Right cardiac atrium (tissue), 5 donors: Measurements from ENCODE around the gene OAS1. TPM values are rescaled to one million over a fixed set of nuclear protein-coding genes. Genes with fewer than 3 reads are reported as not detected.
"Not testable (repeated sequence)": the region's sequence is repeated elsewhere in the genome, so short reads cannot be mapped to it uniquely, and the experiment has no call there.

Experiments
- ATAC-seq, 2 donors: fragments of 200-7000 bp; cut with Tn5 transposase; one replicate each; pipeline versions ENCODE4 v1.8.0 to v1.9.1; 2020; ENCODE audit warnings: moderate library complexity in 2 of 2, mild to moderate bottlenecking in 1 of 2
- DNase-seq, 3 donors: peaks; one replicate each; pipeline ENCODE4 v3.0.0-alpha.2; 2020
- H3K27ac ChIP-seq: one replicate; pipeline ENCODE4 v1.5.1; 2013; ENCODE audit warnings: mild to moderate bottlenecking, low read length, control low read depth, moderate library complexity
- H3K27me3 ChIP-seq: one replicate; pipeline ENCODE4 v1.6.1; 2013; ENCODE audit not compliant: control insufficient read depth, insufficient read depth
- H3K4me1 ChIP-seq: one replicate; pipeline ENCODE4 v1.6.1; 2013; ENCODE audit warnings: low read length; ENCODE audit not compliant: control insufficient read depth, insufficient read depth
- H3K4me3 ChIP-seq: one replicate; pipeline ENCODE4 v1.5.1; 2013; ENCODE audit warnings: low read length, control low read depth
- H3K9me3 ChIP-seq: one replicate; pipeline ENCODE4 v1.6.1; 2013; ENCODE audit warnings: low read length; ENCODE audit not compliant: control insufficient read depth
- WGBS: extraction: QIAGEN DNeasy Blood & Tissue Kit; methylation state at CpG from one replicate; pipeline ENCODE4 v1.1.7; 2013; 5-methylcytosine and 5-hydroxymethylcytosine counted together
- intact Hi-C, 4 donors: fragments of 100-400 bp; cut with DNase I; formaldehyde crosslinking; loops; one replicate each; pipeline versions ENCODE4 v1.11.0 to v1.14.0; 2022 to 2023
- polyA plus RNA-seq: library from polyadenylated mRNA; stranded (reverse); fragments of 200-250 nt; gene quantifications from one replicate; pipeline ENCODE4 v1.2.3, GENCODE V29; 2013
- total RNA-seq, 4 donors: library from RNA; stranded (reverse); fragmentation: NEBNext Ultra II Directional; extraction: Animal tissue kit (Norgen Biotek cat#: 25700); gene quantifications; one replicate each; pipeline ENCODE4 v1.2.1, GENCODE V29; 2021
- donor health status: healthy with polysubstance abuse.
- donor health status: DM: no; HTN: yes; CAD: no.
- donor health status: DM: no; HTN: no; CAD: no.
- donor health status: DM: no; HTN: yes; CAD: no; lungs with severe emphysema.
- donor health status: DM: yes; HTN: yes; CAD: no.

The OAS1 gene
- total and polyA plus RNA-seq, 5 donors = 5.2 to 16.2 (median 9.8) TPM

DNA sequence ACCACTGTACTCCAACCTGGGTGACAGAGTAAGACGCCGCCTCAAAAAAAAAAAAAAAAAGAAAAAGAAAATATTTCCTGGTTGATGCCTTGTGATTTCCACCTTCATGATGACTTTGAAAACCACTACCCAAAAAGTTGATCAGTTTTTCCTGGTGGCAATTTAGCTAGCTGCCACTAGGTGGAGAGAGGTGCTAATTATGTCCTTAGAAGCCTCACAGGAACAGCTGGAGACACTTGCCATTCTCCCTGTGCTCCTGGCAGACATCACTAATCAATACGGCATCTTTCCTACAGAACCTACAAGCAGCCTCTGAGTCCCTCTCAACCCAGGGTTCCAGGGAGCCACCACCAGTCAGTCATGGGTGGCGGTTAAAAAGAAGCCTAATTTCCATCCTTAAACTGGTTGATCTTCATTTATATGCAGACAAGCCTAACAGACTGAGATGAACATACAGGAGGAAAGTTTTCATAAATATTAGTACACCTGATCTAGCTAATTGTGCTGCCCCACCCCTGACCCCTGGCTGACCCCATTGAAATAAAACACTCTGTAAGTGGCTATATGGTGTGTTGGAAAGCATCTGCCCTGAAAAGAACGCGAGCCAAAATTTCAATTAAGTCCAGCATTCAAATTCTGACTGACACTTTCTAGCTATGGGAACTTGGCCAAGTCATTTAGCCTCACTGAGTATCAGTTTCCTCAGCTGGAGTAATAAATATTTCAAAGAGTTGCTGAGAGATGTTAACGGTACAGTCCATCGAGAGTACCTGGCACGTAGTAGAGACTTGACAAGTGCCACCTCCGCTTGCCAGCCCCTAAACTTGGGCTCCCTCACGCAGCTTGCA, 6.2 kb upstream of the OAS1 start:
- H3K9me3 ChIP-seq = no peaks in the 10 kb centered on the region
- ATAC-seq (peak in 1 of 2 donors; percentile 36), DNase-seq (no peak)
- no peaks in the 10 kb centered on the region for H3K27me3 ChIP-seq
- H3K27ac ChIP-seq = no peak overlapping the region
- H3K4me1 ChIP-seq = peaks cover 1% of the 10 kb centered on the region
- H3K4me3 ChIP-seq = no peak overlapping the region
- WGBS = 85% methylated on average over 11 of the region's 11 CpGs
- intact Hi-C loops = no loop called here

DNA sequence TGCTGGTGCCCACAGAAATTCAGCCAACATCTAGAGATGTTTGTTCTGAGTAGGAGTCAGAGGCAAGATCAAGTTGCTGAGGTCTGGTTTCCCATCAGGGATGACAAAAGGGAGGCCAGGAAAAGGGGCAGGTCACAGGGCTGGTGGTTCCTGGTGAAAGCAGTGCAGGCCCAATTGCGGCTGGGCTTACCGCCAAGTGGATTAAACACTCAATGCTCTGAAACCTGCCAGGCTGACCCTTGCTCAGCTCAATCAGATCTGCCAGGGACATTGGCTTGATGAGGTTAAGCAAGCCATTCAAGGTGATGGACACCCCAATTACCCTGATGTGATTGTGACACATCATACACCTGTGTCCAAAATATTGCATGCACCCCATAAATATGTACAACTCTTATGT, 5.5 kb upstream of the OAS1 start:
- Histone ChIP-seq H3K4me1 (peaks cover 4% of the 10 kb centered on the region), H3K27me3 (no peaks in the 10 kb centered on the region), H3K4me3 (no peak overlapping the region), H3K27ac (no peak overlapping the region), H3K9me3 (no peaks in the 10 kb centered on the region)
- intact Hi-C loops = no loop called here
- DNase-seq (no peak), ATAC-seq (no peak)
- 90% methylated on average over 2 of the region's 2 CpGs for WGBS

DNA sequence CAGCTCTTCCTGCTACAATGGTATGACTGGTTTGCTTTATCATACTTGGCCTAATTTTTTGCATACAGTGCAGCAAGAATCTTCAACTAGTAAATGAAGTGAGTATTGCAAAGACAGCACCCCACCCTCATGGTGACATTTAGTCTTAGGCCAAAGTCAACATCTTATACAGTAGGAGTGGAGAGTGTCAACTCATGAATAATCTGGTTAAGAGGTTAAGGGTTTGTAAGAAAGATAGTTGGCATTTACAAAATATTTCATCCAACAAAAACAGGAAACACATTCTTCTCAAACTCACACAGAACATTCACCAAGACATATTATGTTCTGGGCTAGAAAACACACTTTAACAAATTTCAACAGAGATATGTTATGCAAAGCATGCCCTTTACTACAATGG, 2.2 kb upstream of the OAS1 start:
- DNase-seq = no peak
- intact Hi-C loops = no loop called here

DNA sequence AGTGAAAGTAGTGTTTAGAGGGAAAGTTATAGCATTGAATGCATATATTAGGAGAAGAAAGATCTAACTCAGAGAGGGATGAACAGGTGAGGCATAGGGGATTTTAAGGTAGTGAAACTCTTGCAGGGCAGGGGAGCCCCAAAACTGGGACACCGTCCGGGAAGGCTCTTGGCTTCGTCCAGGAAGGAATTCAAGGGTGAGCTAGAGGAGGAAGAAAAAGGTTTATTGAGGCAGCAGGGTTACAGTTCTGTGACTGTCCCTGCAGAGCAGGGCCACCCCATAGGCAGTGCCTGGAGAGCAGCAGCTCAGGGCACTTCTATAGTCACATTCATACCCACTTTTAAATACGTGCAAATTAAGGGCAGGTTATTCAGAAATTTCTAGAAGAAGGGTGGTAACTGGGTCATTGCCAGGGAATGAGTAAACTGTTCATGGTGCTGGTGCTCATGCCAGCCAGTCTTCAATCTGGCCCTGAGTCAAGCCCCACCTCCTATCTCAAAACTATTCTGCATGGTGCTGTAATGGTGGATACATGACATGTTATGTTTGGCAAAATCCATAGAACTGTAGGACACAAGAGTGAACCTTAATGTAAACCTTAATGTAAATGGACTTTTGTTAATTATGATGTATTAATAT, 1.2 kb upstream of the OAS1 start:
- ATAC-seq = no peak
- H3K27ac ChIP-seq = no peak overlapping the region

More for the DNA sequence above, 2.2 kb upstream of the OAS1 start:
- peaks cover 9% of the 10 kb centered on the region for H3K4me1 ChIP-seq
- H3K27me3 ChIP-seq = no peaks in the 10 kb centered on the region
- H3K9me3 ChIP-seq = no peaks in the 10 kb centered on the region
- no peak overlapping the region for H3K27ac ChIP-seq
- ATAC-seq = peak; percentile 47 to 77
- H3K4me3 ChIP-seq = no peak overlapping the region

DNA sequence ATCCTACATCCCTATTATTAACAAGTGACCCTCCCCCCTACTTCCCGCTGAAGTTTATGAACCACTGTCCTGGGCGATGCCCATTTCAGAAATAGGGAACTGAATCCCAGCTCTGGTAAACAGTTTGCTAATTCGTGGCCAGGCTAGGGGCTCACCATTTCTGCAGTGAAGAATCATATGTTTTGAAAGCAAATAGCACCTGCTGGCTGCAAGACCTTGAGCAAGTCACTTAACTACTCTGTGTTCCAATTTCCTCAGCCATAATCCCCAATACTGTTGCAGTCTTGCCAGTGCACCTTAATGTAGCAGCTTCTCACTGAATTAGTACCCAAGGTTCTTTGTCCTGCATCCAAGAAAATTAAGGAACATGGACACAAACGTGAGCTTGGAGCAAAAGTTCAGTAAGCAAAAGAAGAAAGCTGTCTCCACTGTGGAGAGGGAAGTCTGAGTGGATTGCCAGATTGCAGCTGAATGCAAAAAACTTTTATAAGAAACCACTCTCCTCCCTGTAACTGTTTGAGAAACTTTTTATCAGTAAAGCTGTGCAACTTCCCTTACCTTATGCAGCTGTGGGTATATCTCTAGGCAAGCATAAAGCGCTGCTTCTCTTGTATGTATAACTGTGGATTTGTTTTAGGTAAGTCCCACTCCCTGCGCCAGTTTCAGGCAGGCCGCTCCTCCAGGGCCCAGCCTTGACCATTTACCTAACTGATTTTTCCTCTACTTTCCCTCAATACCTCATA, 824 bp downstream of the OAS1 start:
- Histone ChIP-seq H3K4me3 (peak overlapping the region; percentile 59), H3K4me1 (peaks cover 9% of the 10 kb centered on the region), H3K9me3 (no peaks in the 10 kb centered on the region), H3K27ac (peak overlapping the region; percentile 77), H3K27me3 (no peaks in the 10 kb centered on the region)
- ATAC-seq (peak; percentile 15 to 40), DNase-seq (no peak)
- WGBS = 65% methylated on average over 7 of the region's 7 CpGs
- intact Hi-C loops = no loop called here

More for the DNA sequence above, 1.2 kb upstream of the OAS1 start:
- Histone ChIP-seq H3K4me3 (no peak overlapping the region), H3K4me1 (peaks cover 9% of the 10 kb centered on the region), H3K9me3 (no peaks in the 10 kb centered on the region), H3K27me3 (no peaks in the 10 kb centered on the region)
- intact Hi-C loops = no loop called here
- no peak for DNase-seq
- 87% methylated on average over 4 of the region's 4 CpGs for WGBS

DNA sequence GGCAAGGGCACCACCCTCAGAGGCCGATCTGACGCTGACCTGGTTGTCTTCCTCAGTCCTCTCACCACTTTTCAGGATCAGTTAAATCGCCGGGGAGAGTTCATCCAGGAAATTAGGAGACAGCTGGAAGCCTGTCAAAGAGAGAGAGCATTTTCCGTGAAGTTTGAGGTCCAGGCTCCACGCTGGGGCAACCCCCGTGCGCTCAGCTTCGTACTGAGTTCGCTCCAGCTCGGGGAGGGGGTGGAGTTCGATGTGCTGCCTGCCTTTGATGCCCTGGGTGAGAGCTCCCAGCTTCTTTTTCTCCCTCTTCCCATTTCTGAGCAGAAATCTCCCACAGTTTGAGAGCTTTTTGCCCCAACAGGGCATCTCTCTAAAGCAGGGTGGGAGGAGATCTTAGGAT, 1.8 kb downstream of the OAS1 start:
- ATAC-seq (peak in 1 of 2 donors; percentile 21), DNase-seq (no peak)
- peak overlapping the region; percentile 59 for H3K4me3 ChIP-seq
- H3K4me1 ChIP-seq = peaks cover 9% of the 10 kb centered on the region
- 45% methylated on average over 12 of the region's 12 CpGs for WGBS
- H3K27me3 ChIP-seq = no peaks in the 10 kb centered on the region
- no peaks in the 10 kb centered on the region for H3K9me3 ChIP-seq
- intact Hi-C loops = no loop called here
- peak overlapping the region; percentile 48 for H3K27ac ChIP-seq

DNA sequence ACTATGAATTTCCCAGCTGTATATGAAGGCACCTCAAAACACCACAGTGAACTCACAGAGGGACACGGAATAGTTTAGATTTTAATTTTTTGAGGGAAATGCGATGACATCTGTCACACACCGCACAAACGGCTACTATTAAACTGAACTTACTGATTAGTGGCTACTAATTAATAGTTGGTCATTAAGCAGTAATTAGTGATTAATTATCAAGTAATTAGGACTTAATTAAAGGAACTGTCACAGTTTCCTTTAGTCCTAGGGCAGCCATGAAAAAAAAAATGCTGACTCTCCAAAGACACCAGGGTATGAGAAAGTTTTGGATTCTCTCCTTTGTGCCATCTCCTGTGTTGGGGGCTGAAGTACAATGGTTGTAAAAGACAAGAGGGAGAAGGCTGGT, 2.9 kb downstream of the OAS1 start:
- peaks cover 9% of the 10 kb centered on the region for H3K4me1 ChIP-seq
- intact Hi-C loops = no loop called here
- WGBS = 97% methylated on average over 4 of the region's 4 CpGs
- no peaks in the 10 kb centered on the region for H3K9me3 ChIP-seq
- no peak for ATAC-seq
- no peak overlapping the region for H3K4me3 ChIP-seq
- DNase-seq = no peak
- no peaks in the 10 kb centered on the region for H3K27me3 ChIP-seq
- H3K27ac ChIP-seq = no peak overlapping the region

DNA sequence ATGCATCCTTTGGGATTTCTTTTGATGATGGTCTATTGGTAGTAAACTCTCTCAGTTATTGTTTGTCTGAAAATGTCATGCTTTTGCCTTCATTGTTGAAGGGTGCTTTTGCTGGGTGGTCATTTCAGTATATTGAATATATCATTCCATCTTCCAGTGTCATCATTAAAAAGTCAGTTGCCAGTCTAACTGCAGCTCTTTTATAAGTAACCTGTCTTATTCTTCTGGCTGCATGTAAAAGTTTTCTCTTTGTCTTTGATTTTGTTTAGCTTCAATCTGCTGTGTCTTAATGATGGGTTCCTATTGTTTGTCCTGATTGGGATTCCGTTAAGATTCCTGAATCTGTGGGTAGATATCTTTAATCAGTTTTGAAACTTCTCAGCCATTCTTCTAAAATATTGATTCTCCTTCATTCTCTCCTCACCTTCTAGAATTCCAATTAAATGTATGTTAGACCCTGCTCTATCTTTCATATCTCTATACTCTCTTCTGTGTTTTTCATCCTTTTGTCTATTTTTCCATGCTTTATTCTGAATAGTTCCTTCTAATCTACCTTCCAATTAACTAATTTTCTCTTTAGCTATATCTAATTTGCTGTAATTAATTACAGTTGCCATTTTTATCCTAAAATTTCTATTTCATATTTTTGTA, 6.4 kb downstream of the OAS1 start:
- intact Hi-C loops = no loop called here
- no peaks in the 10 kb centered on the region for H3K4me1 ChIP-seq
- no peak for ATAC-seq
- H3K4me3 ChIP-seq = no peak overlapping the region
- H3K9me3 ChIP-seq = no peaks in the 10 kb centered on the region
- no peak overlapping the region for H3K27ac ChIP-seq
- WGBS = 97% methylated on average over 1 of the region's 1 CpG
- DNase-seq = no peak
- H3K27me3 ChIP-seq = no peaks in the 10 kb centered on the region

DNA sequence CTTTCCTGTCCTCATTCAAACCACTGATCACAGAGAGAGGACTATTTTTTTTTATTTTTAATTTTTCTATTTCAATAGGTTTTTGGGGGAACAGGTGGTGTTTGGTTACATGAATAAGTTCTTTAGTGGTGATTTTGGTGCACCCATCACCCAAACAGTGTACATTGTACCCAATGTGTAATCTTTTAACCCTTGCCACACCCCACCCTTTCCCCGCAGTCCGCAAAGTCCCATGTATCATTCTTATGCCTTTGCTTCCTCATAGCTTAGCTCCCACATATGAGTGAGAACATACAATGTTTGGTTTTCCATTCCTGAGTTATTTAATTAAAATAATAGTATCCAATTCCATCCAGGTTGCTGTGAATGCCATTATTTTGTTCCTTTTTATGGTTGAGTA, 7.1 kb downstream of the OAS1 start:
- ATAC-seq, H3K9me3 ChIP-seq, H3K27me3 ChIP-seq, H3K4me1 ChIP-seq, H3K4me3 ChIP-seq, DNase-seq, intact Hi-C loops, H3K27ac ChIP-seq: not testable (repeated sequence)
- 95% methylated on average over 2 of the region's 2 CpGs for WGBS

DNA sequence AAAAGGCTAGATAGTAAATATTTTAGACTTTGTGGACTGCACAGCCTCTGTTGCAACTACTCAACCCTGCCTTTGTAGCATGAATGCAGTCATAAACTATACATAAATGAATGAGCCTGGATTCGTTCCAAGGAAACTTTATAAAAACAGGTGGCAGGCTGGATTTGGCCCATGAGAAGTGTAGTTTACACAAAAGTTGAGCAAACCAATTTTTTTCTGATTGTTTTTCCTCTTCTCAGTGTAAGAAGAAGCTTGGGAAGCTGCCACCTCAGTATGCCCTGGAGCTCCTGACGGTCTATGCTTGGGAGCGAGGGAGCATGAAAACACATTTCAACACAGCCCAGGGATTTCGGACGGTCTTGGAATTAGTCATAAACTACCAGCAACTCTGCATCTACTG, 9.5 kb downstream of the OAS1 start:
- H3K27ac ChIP-seq = no peak overlapping the region
- ATAC-seq = peak; percentile 63 to 67
- DNase-seq = peak in 1 of 3 donors; percentile 51
- H3K9me3 ChIP-seq = no peaks in the 10 kb centered on the region
- H3K27me3 ChIP-seq = no peaks in the 10 kb centered on the region
- H3K4me3 ChIP-seq = no peak overlapping the region
- no peaks in the 10 kb centered on the region for H3K4me1 ChIP-seq
- intact Hi-C loops = no loop called here
- 74% methylated on average over 5 of the region's 5 CpGs for WGBS

DNA sequence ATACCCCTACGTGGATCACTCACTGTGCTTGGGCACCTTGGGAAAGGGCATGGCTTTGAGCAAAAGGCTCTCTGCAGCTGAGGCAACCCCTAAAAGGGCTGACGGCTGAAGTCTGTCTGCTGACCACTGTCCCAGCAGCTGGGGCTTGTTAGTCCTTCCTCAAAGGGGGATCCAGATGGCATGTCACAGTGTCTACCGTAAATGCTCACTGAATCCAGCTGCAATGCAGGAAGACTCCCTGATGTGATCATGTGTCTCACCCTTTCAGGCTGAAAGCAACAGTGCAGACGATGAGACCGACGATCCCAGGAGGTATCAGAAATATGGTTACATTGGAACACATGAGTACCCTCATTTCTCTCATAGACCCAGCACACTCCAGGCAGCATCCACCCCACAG, 12.4 kb downstream of the OAS1 start:
- Histone ChIP-seq H3K4me3 (no peak overlapping the region), H3K27ac (no peak overlapping the region), H3K27me3 (no peaks in the 10 kb centered on the region), H3K4me1 (no peaks in the 10 kb centered on the region), H3K9me3 (no peaks in the 10 kb centered on the region)
- WGBS = 78% methylated on average over 6 of the region's 6 CpGs
- ATAC-seq (no peak), DNase-seq (no peak)
- intact Hi-C loops = no loop called here
